Prostate gland (tissue), 2 donors: ENCODE data around the gene BICDL1. TPM values are rescaled to one million over a fixed set of nuclear protein-coding genes. Genes with fewer than 3 reads are reported as not detected.

ENCODE experiments used
- DNase-seq: peaks from one replicate; pipeline ENCODE4 v3.0.0-alpha.2; 2019; ENCODE audit warnings: low spot score
- H3K27ac ChIP-seq, 2 donors: fragments of 200-600 bp; sonication (generic); 2 replicates each; pipeline ENCODE4 v1.5.1; 2017 to 2019
- H3K27me3 ChIP-seq: fragments of 200-600 bp; sonication (generic); replicated peaks from 2 replicates; pipeline ENCODE4 v1.5.1; 2019; ENCODE audit not compliant: insufficient read depth
- H3K36me3 ChIP-seq, 2 donors: fragments of 200-600 bp; sonication (generic); 1 replicate in 1 of 2; 2 replicates in 1 of 2; pipeline versions ENCODE4 v1.5.1 to v1.8.1; 2017 to 2019
- H3K4me1 ChIP-seq: fragments of 200-600 bp; sonication (generic); replicated peaks from 2 replicates; pipeline ENCODE4 v1.5.1; 2019
- H3K4me3 ChIP-seq, 2 donors: fragments of 200-600 bp; sonication (generic); 2 replicates each; pipeline ENCODE4 v1.5.1; 2017 to 2019
- H3K9me3 ChIP-seq: fragments of 200-600 bp; sonication (generic); 2 replicates; pipeline ENCODE4 v1.5.1; 2017
- POLR2A ChIP-seq: fragments of 450-650 bp; IDR thresholded peaks from one replicate; pipeline ENCODE4 v1.6.1; 2016; ENCODE audit warnings: antibody characterized with exemption, mild to moderate bottlenecking
- POLR2AphosphoS5 ChIP-seq: sonication (generic); formaldehyde crosslinking; IDR thresholded peaks from one replicate; pipeline ENCODE4 v1.6.1; 2017; ENCODE audit warnings: antibody characterized with exemption
- WGBS: methylation state at CpG from one replicate; pipeline ENCODE4 v1.1.5; 2018; 5-methylcytosine and 5-hydroxymethylcytosine counted together
- intact Hi-C: fragments of 100-400 bp; cut with DNase I; formaldehyde crosslinking; loops from one replicate; pipeline ENCODE4 v1.14.2; 2022
- total RNA-seq, 2 donors: library from RNA; depleted of rRNA; stranded (reverse); fragments of >200 nt; gene quantifications; one replicate each; pipeline ENCODE4 v1.1.0, GENCODE V29; 2016
- TF ChIP-seq, protein P1 (sequence below), 4 experiments: fragments of 200-600 bp in 2 of 4; fragments of 450-650 bp in 2 of 4; sonication (generic) in 2 of 4; IDR thresholded peaks; 1 replicate in 3 of 4; 2 replicates in 1 of 4; pipeline ENCODE4 v1.5.1; 2016 to 2019; ENCODE audit warnings: antibody characterized with exemption in 4 of 4, mild to moderate bottlenecking in 2 of 4, moderate library complexity in 2 of 4

The BICDL1 gene
- total RNA-seq, 2 donors from 2014 or later: 8.6 to 34.0 TPM

DNA sequence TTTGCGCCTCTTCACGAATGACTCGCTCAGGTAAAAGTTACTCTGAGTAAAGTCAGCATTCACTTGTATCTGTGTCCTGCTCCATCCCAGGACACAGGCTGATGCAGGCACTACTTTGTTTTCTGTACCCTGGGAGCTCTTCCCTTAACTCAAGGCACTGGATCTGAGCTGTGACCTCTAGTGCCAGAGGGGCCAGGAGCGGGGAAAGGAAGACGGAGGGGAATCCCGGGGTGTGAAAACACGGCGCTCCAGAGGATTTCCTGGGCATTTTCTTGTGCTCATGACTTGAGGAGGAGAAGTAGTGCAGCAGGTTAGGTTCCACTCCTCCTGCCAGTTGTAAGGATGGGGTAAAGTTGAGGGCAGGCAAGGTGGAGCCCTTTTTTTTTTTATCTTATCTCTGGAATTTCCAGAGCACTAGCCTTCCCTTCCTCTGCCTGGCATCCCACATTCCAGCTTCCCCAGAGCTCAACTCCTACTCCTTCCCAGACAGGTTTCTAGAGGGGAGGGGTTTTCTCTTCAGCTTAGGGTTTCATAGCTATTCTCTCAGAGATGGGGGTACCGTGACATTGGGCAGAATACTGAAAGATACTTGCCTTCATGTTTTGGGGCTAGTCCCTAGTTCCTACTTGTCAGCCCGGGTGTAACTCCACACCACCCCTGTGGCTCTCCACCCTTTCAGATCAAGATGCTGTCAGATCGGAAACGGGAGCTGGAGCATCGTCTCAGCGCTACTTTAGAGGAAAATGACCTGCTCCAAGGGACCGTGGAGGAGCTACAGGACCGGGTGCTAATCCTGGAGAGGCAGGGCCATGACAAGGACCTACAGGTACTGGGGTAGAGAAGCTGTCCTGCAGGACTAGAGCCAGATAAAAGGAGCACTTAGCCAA, 75.3 kb downstream of the BICDL1 start:
- no peaks in the 10 kb centered on the region for H3K36me3 ChIP-seq
- TF ChIP-seq POLR2A (no peak), POLR2AphosphoS5 (no peak)
- TF ChIP-seq, protein P1, sequence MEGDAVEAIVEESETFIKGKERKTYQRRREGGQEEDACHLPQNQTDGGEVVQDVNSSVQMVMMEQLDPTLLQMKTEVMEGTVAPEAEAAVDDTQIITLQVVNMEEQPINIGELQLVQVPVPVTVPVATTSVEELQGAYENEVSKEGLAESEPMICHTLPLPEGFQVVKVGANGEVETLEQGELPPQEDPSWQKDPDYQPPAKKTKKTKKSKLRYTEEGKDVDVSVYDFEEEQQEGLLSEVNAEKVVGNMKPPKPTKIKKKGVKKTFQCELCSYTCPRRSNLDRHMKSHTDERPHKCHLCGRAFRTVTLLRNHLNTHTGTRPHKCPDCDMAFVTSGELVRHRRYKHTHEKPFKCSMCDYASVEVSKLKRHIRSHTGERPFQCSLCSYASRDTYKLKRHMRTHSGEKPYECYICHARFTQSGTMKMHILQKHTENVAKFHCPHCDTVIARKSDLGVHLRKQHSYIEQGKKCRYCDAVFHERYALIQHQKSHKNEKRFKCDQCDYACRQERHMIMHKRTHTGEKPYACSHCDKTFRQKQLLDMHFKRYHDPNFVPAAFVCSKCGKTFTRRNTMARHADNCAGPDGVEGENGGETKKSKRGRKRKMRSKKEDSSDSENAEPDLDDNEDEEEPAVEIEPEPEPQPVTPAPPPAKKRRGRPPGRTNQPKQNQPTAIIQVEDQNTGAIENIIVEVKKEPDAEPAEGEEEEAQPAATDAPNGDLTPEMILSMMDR (IDR thresholded peaks at IDR 0.05): no peak
- intact Hi-C loops: no loop called here
- 72% methylated on average over 16 of the region's 16 CpGs for WGBS
- no peak for DNase-seq
- no peaks in the 10 kb centered on the region for H3K4me1 ChIP-seq
- no peaks in the 10 kb centered on the region for H3K9me3 ChIP-seq
- no peaks in the 10 kb centered on the region for H3K27me3 ChIP-seq
- H3K4me3 ChIP-seq: no peak overlapping the region
- no peak overlapping the region for H3K27ac ChIP-seq

DNA sequence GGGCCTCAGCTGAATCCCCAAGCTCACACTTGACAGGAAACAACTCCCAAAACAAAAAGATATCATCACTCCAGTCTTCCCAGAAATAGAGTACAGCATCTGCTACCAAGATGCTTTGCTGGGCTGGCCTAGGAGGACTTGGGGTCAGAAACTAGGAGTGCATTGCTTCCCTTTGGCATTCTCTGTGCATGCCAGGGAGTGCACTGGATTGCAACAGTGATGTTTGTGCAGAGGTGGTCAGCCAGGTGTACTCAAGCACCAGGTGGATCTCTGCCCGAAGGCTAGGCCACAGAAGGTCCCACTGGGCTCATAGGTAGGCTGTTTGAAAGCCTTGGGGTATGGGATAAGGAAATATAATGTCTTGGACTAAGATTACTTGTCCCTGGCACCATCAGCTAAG, 76.4 kb downstream of the BICDL1 start:
- WGBS: 100% methylated on average over 1 of the region's 1 CpG

DNA sequence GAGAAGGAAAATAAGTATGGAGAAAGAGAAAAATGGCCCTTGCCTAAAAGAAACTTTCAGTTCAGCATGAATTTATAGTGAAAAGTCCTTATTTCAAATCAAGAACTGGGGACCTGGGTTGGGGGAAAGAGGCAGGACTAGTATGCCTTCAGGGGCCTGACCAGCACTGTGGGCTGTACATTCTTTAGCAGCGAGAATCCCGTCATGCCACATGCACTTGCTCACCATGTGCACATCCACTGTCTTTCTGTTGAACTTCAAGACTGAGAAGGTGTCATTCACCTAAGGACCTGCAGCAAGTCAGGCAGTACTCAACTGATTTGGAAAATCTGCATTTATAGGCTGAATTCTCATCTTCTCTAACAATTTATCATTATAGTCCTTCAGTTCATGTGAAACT, 77.3 kb downstream of the BICDL1 start:
- no peak overlapping the region for H3K27ac ChIP-seq
- no peaks in the 10 kb centered on the region for H3K36me3 ChIP-seq
- TF ChIP-seq POLR2AphosphoS5 (no peak), POLR2A (no peak)
- TF ChIP-seq, protein P1 (IDR thresholded peaks at IDR 0.05): no peak
- H3K27me3 ChIP-seq: no peaks in the 10 kb centered on the region
- no peaks in the 10 kb centered on the region for H3K4me1 ChIP-seq
- no peaks in the 10 kb centered on the region for H3K9me3 ChIP-seq
- 91% methylated on average over 2 of the region's 2 CpGs for WGBS
- no peak overlapping the region for H3K4me3 ChIP-seq
- intact Hi-C loops: no loop called here
- DNase-seq: no peak

More for the DNA sequence above, 76.4 kb downstream of the BICDL1 start:
- Histone ChIP-seq H3K9me3 (no peaks in the 10 kb centered on the region), H3K27ac (no peak overlapping the region), H3K4me1 (no peaks in the 10 kb centered on the region), H3K4me3 (no peak overlapping the region), H3K27me3 (no peaks in the 10 kb centered on the region), H3K36me3 (no peaks in the 10 kb centered on the region)
- TF ChIP-seq, protein P1 (IDR thresholded peaks at IDR 0.05): no peak
- TF ChIP-seq POLR2A: no peak
- TF ChIP-seq POLR2AphosphoS5: no peak
- no peak for DNase-seq
- intact Hi-C loops: no loop called here

DNA sequence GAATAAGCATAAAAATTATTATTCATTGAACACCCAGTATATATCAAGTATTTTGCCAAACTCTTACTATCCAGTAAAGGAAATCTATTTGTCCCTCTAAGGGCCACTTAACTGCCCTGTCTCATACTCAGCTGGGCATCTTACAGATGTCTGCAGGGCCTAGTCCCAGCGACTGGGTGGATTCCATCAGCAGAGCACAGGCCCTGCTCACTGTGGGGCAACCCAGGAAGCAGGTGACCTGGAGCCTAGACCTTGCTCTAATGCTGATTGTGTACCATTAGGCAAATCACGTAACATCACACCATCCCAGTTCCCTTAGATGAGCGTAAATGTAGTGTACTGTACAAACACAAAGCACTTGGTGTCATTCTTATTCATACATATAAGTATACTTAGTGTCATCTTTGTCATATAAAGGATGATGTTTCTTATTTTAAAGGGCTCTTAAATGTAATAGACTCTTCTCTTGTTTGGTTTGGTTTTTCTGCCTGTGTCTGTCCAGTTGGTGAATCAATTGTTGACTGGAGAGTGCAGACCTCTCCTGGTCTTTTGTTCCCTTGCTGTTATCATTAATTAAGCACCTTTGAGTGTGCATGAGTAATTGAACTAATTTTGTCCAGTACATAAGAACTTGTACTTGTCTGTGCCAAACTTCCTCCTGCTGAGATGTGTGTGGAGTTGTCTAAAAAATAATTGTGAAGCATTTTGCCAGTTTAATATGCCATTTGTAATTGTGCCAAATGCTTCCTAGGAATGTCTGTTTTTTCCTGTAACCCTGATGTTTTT, 78.2 kb downstream of the BICDL1 start:
- Histone ChIP-seq H3K27me3 (no peaks in the 10 kb centered on the region), H3K27ac (no peak overlapping the region), H3K4me3 (no peak overlapping the region), H3K4me1 (no peaks in the 10 kb centered on the region), H3K36me3 (no peaks in the 10 kb centered on the region), H3K9me3 (no peaks in the 10 kb centered on the region)
- no peak for DNase-seq
- intact Hi-C loops: no loop called here
- TF ChIP-seq POLR2AphosphoS5: no peak
- TF ChIP-seq, protein P1 (IDR thresholded peaks at IDR 0.05): no peak
- no peak for TF ChIP-seq POLR2A
- 50% methylated on average over 3 of the region's 3 CpGs for WGBS
